ENCODE data around the gene ETS2. TPM values are rescaled to one million over a fixed set of nuclear protein-coding genes. Genes with fewer than 3 reads are reported as not detected.
A peak's percentile ranks its signal among the peaks of the same experiment; 100 is the strongest.

ETS2 gene
- total and polyA plus RNA-seq, 2 of the 4 experiments (the other 2 are of a cell fraction) = 21.3 to 21.7 TPM

- Histone ChIP-seq H3K36me3 (ENCODE audit: control insufficient read depth, insufficient read depth, low read length) (peaks cover 71% of the 10 kb centered on the region), H3K23ac (ENCODE audit: low read depth, low read length) (peak overlapping the region; percentile 22; the same call in 1 of the 2 replicates), H4K20me1 (ENCODE audit: insufficient read depth, low read length) (peaks cover 18% of the 10 kb centered on the region), H3K79me1 (ENCODE audit: low read depth in 1 of 2, low read length in 2 of 2) (peaks cover 40 to 66% of the 10 kb centered on the region in 2 experiments), H3K9ac (ENCODE audit: low read depth, low read length) (no peak overlapping the region), H2AFZ (replicated peaks; ENCODE audit: low read length, poor library complexity) (no peak overlapping the region), H3K18ac (ENCODE audit: low read depth, low read length) (peak overlapping the region; percentile 36; the same call in 1 of the 2 replicates), H2AK9ac (replicated peaks; ENCODE audit: low read depth, low read length, poor library complexity) (peak overlapping the region; percentile 70), H3K27me3 (ENCODE audit: control insufficient read depth, insufficient read depth, low read length) (no peaks in the 10 kb centered on the region), H3K14ac (replicated peaks; ENCODE audit: low read depth, low read length) (peak overlapping the region; percentile 61), H2BK15ac (ENCODE audit: low read depth, low read length) (peak overlapping the region; percentile 63), H3K56ac (ENCODE audit: extremely low read depth, insufficient read depth, low read length) (no peak overlapping the region), H2BK20ac (ENCODE audit: low read depth, low read length) (peak overlapping the region; percentile 63), H2BK5ac (ENCODE audit: low read depth, low read length, poor library complexity, severe bottlenecking) (peak overlapping the region; percentile 54), H4K91ac (ENCODE audit: insufficient read depth, low read depth, low read length) (peak overlapping the region; percentile 66), H2AK5ac (ENCODE audit: low read depth, low read length) (peak overlapping the region; percentile 83), H3K9me1 (ENCODE audit: insufficient read depth, low read length) (peaks cover 29% of the 10 kb centered on the region), H3K4me1 (ENCODE audit: control insufficient read depth, insufficient read depth, low read length) (peaks cover 32% of the 10 kb centered on the region), H3K9me3 (ENCODE audit: control insufficient read depth, insufficient read depth, low read length) (no peaks in the 10 kb centered on the region), H3K4me2 (ENCODE audit: low read depth, low read length) (no peak overlapping the region), H3K4me3 (ENCODE audit: insufficient read depth, low read depth, low read length) (no peak overlapping the region), H3K27ac (ENCODE audit: insufficient read depth, low read length) (peak overlapping the region; percentile 35), H4K5ac (ENCODE audit: low read depth, low read length) (peak overlapping the region; percentile 31; the same call in 1 of the 2 replicates), H2BK120ac (ENCODE audit: low read depth, low read length) (peak overlapping the region; percentile 69), H3K4ac (ENCODE audit: low read depth, low read length) (peak overlapping the region; percentile 81), H4K8ac (ENCODE audit: low read depth in 2 of 2, low read length in 2 of 2) (peak overlapping the region in 1 of 2 experiments; percentile 64; a peak in 3 of 4 replicates)
- dilution Hi-C loops (cut with HindIII; ENCODE audit: low sequenced_read_pairs, unreplicated experiment) = no loop called here
- 100% methylated on average over 1 of the region's 18 CpGs; no CpG with 5 or more reads in 1 of the 2 experiments for WGBS, 2 experiments (ENCODE audit: extremely low coverage in 2 of 2, insufficient read length in 1 of 2)
- in situ Hi-C loops (cut with MboI; ENCODE audit: low sequenced_read_pairs) = no loop called here
- TF ChIP-seq CEBPB (IDR thresholded peaks at IDR 0.05; ENCODE audit: low read depth, low read length) = 0 out of 2 replicates have a peak, but pooled peaks have one; percentile 43
- no peak for TF ChIP-seq RCOR1 (IDR thresholded peaks at IDR 0.05; ENCODE audit: insufficient replicate concordance, low read length)
- DNase-seq = no peak
- no peak for ATAC-seq (ENCODE audit: low read depth)
- ChIA-PET POLR2A (ENCODE audit: unreplicated experiment) (no interaction called here), CTCF (interaction anchor here (0.6 kb wide), 1 partner anchor 507 kb away, joined by 3 read pairs; no protein-coding TSS in a partner anchor)
- intact Hi-C loops (cut with micrococcal nuclease) = loop anchor here (5.0 kb wide), 4 partner anchors 102 to 307 kb away; no protein-coding TSS in a partner anchor
- BruUV-seq (replicated peaks) = no TSS peak
Observed at GRCh38 chr21:38820471-38821239, 14.9 kb downstream of the ETS2 start.

Data from IMR-90 (cell line).